HG03045 (cell line): ENCODE data around the gene VPS4A.
"Not testable (repeated sequence)": the region's sequence is repeated elsewhere in the genome, so short reads cannot be mapped to it uniquely, and the experiment has no call there.

Experiments
- ATAC-seq: cut with Tn5 transposase; IDR thresholded peaks from one replicate; pipeline ENCODE4 v1.9.1; 2021; ENCODE audit warnings: mild to moderate bottlenecking, moderate library complexity; ENCODE audit not compliant: unreplicated experiment

Gene VPS4A

DNA sequence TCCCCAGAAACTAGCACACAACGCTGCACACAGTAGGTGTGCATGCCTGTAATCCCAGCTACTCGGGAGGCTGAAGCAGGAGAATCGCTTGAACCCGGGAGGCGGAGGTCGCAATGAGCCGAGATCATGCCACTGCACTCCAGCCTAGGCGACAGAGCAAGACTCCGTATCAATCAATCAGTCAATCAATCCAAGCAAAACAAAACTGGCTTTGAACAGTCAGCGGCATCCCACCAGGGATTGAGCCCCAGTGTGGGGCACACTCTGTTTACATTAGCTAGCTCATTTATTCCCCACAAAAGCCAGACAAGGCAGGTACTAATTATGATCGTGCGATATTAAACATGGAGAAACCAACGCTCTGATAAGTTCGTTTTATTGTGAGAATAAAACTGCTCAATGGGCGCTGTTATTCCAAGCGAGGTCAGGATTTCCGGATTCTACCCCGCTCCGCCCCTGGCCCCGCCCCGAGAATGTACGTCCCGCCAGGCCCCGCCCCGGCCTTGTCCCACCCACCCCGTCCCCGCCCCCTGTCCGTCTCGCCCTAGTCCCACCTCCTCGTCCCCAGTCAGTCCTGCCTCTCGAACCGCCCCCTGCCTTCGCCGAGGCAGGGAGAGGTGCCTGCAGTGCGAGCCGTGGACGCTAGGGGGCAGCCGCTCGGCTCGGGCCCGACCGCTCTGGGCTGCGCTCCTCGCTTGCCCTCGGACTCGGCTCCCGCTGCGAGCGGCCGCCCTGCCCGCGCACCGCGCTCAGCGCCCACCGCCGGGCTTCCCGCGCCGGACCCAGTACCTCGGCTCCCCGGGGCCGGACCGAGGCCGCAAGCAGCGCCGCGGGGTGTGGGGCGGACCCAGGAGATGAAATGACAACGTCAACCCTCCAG is at the start of gene VPS4A:
VPS4A (plus strand) TSS at position 698 of the 880 bp plus-strand sequence; CDS start at position 860, 162 bp downstream.
- ATAC-seq, result peak; percentile 92

DNA sequence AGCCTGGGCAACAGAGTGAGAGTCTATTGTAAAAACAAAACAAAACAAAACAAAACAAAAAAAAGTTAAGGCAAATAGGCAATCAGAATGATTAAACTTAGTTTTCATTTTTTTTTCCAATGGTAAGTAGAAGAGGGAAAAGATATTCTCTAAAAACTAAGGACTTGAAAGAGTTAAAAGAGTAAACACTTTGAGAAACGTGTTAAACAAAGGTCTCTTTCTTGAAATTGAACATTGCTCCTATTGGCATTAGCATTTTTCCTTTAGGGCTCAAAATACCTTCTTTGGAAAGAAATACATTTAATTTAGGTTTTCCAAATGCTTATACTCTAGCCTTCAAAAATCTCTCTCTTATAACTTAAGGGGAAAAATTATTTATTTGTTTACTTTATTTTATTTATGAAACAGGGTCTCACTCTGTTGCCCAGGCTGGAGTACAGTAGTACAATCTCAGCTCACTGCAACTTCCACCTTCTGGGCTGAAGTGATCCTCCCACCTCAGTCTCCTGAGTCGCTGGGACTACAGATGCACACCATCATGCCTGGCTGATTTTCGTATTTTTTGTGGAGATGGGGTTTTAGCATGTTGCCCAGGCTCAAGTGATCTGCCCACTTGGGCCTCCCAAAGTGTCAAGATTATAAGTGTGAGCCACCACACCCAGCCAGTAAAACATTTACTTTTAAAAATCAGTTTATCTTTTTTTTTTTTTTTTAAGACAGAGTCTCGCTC is 44.7 kb upstream of the VPS4A start:
- ATAC-seq, result no peak

DNA sequence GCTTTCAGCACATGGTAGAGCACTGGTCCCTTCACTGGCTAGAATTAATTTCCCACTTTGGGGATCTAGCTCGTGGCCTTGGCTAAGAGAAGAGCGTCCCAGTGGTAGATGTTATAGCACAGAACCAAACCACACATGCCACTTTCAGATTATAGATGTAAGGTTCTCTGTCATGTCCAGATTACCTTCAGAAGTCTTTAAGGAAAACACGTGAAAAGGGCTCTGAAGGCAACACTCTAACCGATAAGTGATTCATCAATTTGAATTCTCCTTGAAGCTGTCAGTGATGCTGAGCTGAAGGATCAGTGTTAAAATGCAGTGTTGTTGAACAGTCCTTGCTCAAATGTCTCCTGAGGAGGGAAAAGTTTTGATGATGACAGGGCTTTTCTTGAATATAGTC is 43.5 kb upstream of the VPS4A start:
- ATAC-seq, result no peak

DNA sequence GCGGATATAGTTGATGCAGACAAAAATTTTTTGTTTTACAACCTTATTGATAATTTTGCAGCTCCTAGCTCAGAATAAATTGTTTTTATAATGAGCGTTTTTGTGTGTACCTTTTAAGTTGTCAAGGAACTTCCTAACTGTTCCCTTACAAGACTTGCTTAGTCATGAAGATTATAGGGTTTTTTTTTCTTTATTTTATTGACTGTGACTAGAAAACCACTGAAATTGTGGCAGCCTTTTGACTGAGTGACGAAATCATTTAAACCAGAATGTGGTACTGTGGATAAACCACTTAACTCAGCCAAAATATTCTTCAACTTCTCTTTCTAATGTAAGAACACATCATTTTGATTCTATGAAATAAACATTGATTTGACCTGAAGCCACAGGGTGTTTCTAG is 40.8 kb upstream of the VPS4A start:
- ATAC-seq, result no peak

DNA sequence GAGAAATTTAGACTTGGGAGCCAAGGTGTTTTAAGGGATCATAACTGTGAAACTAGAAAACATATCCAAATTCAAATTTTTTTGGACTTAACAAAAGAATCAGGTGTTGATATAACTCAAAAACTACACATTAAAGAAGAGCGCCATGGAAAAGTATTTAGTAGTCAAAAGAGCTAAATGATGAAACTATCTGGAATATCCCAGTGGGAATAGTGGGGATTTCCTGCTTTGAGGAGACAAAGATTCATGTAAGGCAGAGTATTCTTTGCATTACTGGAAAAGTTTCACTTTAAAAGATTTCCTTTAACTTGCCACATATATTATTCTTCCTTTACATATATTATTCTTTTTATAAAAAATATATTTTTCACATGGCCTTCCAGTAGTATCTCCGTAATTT is 40.3 kb upstream of the VPS4A start:
- no peak for ATAC-seq

DNA sequence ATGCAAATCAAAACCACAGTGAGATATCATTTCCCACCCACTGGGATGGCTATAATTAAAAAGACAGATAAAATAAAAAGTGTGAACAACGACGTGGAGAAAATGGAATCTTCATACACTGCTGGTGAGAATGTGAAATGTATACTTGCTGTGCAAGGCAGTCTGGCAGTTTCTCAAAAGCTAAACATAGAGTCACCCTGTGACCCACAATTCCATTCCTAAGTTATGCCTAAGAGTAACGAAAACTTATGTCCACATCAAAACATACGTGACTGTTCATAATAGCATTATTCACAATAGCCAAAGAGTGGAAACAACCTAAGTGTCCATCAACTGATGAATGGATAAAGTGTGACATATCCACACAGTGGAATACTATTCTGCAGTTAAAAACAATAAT is 38.1 kb upstream of the VPS4A start:
- ATAC-seq, result no peak

DNA sequence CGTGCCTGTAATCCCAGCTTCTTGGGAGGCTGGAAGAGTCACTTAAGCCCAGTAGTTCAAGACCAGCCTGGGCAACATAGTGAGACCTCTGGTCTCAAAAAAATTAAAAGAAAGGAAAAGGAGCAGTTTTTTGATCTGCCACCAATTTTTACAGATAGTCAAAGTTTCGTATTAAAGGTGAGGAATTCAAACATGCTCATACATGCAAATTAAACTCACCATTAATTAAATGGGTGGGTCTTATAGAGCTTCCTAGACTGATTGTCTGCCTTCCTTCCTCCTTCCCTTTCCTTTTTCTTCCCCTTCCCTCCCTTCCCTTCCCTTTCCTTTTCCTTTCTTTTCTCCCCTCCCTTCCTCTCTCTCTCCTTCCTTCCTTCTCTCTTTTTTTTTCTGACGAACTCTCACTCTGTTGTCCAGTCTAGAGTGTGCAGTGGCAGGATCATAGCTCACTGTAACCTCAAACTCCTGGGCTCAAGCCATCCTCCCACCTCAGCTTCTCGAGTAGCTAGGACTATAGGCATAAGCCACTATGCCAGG is 36.4 kb upstream of the VPS4A start:
- no peak for ATAC-seq

DNA sequence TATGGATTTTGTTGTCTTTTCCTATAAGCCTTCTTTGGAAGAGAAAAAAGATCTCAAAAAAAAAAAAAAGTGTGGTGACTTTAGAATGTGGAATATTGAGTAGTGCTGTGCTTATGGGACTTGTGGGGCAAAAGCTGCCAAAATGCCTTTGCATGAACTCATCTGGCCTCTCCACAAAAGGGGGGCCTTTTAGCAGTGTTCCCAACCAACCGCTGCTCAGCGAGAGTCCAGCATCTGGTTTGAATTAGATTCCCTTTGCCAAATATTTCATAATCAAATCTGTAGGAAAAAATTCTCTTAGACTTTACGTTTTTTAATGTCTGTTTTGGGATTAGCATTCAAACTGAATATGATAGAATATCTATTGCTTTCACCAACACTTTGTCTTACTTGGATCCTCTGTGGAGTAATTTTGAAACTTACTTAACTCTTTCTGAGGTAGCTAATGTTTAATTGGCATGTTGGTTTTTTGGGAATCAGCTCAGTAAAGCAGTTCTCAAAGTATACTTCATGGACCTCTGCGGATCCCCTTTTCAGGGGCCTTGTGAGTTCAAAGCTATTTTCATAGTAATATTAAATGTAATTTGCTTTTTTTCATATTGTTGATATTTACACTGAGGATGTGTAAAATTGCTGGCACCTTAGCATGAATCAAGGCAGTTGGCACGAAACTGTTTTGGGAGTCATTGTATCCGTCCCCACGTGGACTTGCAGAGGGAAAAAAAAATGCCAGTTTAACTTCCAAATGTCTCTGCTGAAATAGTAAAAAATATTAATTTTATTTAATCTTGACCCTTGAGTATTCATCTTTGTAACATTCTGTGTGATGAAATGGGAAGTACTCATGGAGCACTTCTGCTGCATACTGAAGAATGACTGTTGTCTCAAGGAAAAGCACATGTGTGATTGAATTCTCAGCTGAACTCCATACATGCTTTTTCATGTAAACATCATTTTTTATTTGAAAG is 34.7 kb upstream of the VPS4A start:
- no peak for ATAC-seq

DNA sequence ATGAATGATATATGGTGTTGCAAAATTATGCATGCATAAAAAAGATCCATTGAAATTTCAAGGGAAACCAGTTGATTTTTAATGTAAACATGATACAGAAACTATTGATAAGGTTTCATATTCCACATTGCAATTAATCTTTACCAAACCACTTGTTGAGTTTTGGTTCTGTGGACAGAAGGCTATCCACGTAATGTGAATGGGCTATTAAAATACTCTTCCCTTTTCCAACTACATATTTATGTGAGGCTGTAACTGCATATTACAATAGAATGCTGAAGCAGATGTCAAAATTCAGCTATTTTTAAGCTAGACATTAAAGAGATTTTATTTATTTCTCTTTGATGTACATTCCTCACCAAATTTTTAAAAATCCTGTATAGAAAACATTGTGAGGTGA is 33.7 kb upstream of the VPS4A start:
- ATAC-seq, result no peak

DNA sequence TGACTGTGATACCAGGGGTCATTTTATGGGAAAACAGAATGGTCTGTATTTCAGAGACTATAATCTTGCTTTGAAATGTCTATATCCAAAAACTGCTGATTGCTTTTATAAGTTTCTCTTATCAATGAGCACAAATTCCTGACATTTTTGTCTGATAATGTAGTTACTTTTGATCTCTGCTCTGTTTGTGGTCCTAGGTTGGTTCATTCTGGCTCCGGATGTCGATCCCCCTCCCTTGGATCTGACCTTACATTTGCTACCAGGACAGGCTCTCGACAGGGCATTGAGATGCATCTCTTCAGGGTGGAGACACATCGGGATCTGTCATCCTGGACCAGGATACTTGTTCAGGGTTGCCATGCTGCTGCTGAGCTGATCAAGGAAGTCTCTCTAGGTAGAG is 27.3 kb upstream of the VPS4A start:
- no peak for ATAC-seq

DNA sequence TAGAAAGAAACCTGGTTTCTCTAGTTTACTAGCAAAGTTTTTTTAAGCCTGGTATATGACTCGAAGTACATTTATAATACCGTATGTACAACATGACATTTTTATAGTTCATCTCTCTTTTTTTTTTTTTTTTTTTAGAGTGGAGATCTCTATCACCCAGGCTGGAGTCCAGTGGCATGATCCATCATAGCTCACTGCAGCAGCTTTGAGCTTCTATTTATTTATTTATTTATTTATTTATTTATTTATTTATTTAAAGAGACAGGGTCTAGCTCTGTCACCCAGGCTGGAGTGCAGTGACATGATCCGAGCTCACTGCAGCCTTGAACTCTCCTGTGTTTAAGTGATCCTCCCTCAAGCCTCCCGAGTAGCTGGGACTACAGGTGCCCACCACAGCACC is 25.9 kb upstream of the VPS4A start:
- no peak for ATAC-seq

DNA sequence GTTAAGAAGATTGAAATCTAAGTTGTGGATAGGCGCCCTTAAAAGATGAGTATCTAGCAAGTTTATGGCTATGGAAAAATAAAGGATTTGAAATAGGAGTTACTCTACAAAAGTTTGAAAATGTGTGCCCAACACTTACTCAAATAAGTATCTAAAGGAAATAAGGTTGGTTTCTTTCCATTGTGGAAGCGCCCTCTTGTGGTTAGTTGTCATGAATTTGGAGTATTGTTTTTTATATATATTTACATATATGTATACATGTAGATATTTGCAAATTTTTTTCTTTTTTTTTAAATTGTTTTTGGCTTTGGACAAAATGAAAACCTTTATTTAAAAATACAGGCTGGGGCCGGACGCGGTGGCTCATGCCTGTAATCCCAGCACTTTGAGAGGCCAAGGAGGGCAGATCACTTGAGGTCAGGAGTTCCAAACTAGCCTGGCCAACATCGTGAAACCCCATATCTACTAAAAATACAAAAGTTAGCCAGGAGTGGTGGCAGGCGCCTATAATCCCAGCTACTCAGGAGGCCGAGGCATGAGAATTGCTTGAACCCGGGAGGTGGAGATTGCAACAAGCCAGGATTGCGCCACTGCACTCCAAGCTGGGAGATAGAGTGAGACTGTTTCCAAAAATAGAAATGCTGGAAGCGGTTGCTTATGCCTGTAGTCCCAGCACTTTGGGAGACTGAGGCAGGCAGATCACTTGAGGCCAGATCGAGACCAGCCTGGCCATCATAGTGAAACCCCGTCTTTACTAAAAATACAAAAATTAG is 24.0 kb upstream of the VPS4A start:
- ATAC-seq, result no peak

DNA sequence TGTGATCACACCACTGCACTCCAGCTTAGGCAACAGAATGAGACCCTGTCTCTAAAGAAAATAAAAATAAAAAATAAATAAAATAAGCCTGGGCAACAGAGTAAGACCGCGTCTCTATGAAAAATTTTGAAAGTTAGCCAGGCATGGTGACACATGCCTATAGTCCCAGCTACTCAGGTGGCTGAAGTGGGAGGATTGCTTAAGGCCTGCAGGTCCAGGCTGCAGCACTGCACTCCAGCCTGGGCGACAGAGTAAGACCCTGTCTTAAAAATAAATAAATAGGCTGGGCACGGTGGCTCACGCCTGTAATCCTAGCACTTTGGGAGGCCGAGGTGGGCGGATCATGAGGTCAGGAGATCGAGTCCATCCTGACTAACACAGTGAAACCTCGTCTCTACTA is 19.5 kb upstream of the VPS4A start:
- not testable (repeated sequence) for ATAC-seq

DNA sequence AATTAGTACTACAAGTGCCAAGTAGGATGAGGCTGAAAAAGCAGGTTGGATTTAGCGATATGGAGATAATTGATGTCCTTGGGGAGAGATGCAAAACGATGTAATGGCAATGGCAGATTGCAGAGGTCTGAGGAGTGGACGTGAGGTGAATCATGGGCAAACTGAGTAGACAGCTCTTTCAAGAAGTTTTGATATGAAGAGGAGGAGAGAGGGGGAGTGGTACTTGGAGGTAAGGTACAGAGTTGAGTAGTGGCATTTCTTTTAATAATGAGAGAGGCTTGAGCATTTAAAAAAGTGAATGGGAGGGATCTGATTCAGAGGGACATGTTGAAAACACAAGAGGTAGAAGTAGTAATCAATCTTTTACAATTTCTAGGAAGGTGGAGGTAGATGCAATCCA is 17.7 kb upstream of the VPS4A start:
- no peak for ATAC-seq

DNA sequence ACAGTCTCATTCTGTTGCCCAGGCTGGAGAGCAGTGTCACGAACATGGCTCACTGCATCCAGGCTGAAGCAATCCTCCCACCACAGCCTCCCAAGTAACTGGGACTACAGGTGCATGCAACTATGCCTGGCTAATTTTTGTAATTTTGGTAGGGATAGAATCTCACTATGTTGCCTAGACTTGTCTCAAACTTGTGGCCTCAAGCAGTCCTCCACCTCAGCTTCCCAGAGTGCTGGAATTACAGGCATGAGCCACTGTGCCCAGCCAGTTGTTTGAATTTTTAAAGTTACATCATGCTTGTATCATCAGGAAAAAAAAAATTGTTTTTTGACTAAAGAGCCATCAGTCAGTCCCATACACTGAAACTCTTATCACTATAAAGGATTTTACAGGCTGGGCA is 17.1 kb upstream of the VPS4A start:
- ATAC-seq, result no peak

DNA sequence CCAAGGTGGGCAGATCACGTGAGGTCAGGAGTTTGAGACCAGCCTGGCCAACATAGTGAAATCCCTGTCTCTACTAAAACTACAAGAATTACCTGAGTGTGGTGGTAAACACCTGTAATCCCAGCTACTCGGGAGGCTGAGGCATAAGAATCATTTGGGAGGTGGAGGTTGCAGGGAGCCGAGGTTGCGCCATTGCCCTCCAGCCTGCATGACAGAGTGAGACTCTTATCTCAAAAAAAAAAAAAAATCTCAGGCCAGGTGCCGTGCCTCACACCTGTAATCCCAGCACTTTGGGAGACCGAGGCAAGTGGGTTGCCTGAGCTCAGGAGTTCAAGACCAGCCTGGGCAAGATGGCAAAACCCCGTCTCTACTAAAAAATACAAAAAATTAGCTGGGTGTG is 14.4 kb upstream of the VPS4A start:
- not testable (repeated sequence) for ATAC-seq

DNA sequence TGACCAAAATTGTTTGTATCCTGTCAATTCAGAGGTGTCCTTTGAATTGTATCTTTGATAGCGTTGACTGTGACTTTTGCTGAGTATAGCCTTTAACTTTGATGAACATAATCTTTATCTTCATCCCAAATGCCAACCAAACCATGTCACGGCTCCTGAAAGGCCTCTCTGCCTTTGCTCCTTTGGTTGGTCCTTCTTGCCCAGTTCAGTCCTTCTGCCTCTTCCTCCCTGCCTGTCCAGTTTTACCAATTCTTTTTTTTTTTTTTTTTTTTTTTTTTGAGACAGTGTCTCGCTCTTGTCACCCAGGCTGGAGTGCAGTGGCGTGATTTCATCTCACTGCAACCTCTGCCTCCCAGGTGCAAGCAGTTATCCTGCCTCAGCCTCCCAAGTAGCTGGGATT is 12.9 kb upstream of the VPS4A start:
- ATAC-seq, result no peak

DNA sequence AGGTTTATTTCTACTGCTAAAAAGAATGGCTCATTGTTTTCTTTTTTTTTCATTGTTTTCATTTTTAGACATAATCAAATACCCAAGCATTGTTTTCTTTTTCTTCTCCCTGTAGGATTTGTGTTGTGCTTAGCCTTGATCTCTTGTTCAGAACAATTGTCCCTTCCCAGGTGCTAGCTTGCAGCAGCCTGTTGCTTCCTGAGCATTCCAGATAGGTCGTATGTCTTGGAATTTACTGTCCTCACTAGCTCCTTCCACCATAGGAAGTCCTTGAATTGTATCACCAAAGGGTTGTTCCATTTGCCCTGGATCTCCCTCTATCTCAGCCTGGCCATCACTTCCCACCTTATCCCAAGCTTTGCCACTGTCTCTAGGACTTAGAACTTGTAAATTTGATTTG is 10.0 kb upstream of the VPS4A start:
- ATAC-seq, result no peak

DNA sequence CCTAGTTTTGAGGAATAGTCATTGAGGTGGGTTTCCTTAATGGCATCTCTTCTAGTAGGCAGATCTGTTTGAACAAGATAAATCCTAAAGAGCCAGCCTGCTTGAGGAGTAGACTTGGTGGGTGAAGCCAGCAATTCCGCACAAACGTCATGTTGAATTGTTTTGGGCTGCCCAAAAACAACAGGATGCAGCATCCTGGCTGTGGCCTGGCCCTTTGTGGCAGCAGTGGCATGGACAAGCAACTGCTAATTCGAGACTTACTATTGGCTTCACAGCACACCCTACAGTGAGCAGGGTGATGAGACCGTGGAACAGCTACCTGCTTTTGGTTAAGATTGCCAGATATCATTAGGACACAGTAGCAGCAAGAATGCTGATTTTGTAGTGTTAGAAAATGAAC is 9.3 kb upstream of the VPS4A start:
- no peak for ATAC-seq

DNA sequence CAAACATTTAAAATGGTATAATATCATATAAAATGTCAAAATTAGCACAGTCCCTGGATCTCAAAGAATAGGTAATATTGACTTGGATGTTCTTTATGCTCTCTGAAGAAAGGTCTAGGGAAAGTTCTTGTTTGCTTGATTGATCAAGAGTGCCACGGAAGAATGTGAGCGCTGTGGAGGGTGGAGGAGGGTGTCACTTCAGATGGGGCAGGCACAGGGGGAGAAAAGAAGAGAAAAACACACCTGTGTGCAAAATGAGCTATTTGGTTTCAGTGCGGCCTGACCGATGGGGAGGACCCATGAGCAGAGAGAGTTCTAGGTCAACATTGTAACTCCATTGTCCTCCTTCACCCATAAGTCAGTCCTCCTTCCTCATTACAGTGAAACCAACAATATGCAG is 8.8 kb upstream of the VPS4A start:
- ATAC-seq, result no peak
